Adrenal gland (tissue), 12 donors: Measurements from ENCODE around the gene TMEM161A. TPM values are rescaled to one million over a fixed set of nuclear protein-coding genes. Genes with fewer than 3 reads are reported as not detected.

Experiments used
- DNase-seq, 7 donors: peaks; one replicate each; pipeline ENCODE4 v3.0.0-alpha.2; 2019 to 2020
- H3K27ac ChIP-seq, 5 donors: fragments of 200-600 bp; sonication (generic) in 4 of 5; 1 replicate in 3 of 5; 2 replicates in 2 of 5; pipeline versions ENCODE4 v1.5.1 to v1.8.0; 2016 to 2020; ENCODE audit warnings: mild to moderate bottlenecking in 1 of 5
- H3K27me3 ChIP-seq: fragments of 200-600 bp; 2 replicates; pipeline ENCODE4 v1.8.0; 2021
- H3K36me3 ChIP-seq, 2 donors: fragments of 200-600 bp; replicated peaks in 1 of 2; 1 replicate in 1 of 2; 2 replicates in 1 of 2; pipeline versions ENCODE4 v1.5.1 to v1.8.0; 2018 to 2022
- H3K4me1 ChIP-seq, 2 donors: fragments of 200-600 bp; replicated peaks in 1 of 2; 1 replicate in 1 of 2; 2 replicates in 1 of 2; pipeline versions ENCODE4 v1.5.1 to v1.8.0; 2018 to 2021
- H3K4me3 ChIP-seq, 4 donors: fragments of 200-600 bp; sonication (generic) in 3 of 4; one replicate each; pipeline ENCODE4 v1.5.1; 2016 to 2018
- H3K9me3 ChIP-seq, 3 donors: fragments of 200-600 bp; sonication (generic) in 1 of 3; replicated peaks in 1 of 3; 1 replicate in 2 of 3; 2 replicates in 1 of 3; pipeline versions ENCODE4 v1.5.1 to v1.8.0; 2016 to 2021
- POLR2A ChIP-seq, 2 donors: fragments of 450-650 bp; IDR thresholded peaks; one replicate each; pipeline ENCODE4 v1.6.1; 2017; ENCODE audit warnings: antibody characterized with exemption in 2 of 2, mild to moderate bottlenecking in 2 of 2, moderate library complexity in 1 of 2
- WGBS, 4 donors: extraction: QIAGEN DNeasy Blood & Tissue Kit in 2 of 4; methylation state at CpG; one replicate each; pipeline versions ENCODE4 v1.1.5 to v1.1.7; 2013 to 2017; 5-methylcytosine and 5-hydroxymethylcytosine counted together
- intact Hi-C, 2 donors: fragments of 100-400 bp; cut with DNase I; formaldehyde crosslinking; loops; one replicate each; pipeline versions ENCODE4 v1.14.1 to v1.15.0; 2022 to 2023
- polyA plus RNA-seq, 3 donors: library from polyadenylated mRNA; stranded (reverse); fragments of 200-250 nt in 2 of 3; fragments of 350-450 nt in 1 of 3; fragmentation: Illumina TruSeq in 1 of 3; extraction: RNeasy Lipid Tissue Mini Kit (QIAGEN cat#74804) in 1 of 3; gene quantifications; one replicate each; pipeline ENCODE4 v1.2.3, GENCODE V29; 2013 to 2014
- total RNA-seq, 9 donors: library from RNA; depleted of rRNA in 4 of 9; stranded (reverse); fragments of >200 nt in 4 of 9; fragments of 120-200 nt in 1 of 9; fragmentation: NEBNext Ultra II Directional in 1 of 9; extraction: Animal tissue kit (Norgen Biotek cat#: 25700) in 1 of 9; gene quantifications; one replicate each; pipeline versions ENCODE4 v1.1.0 to v1.2.4, GENCODE V29; 2013 to 2023
- TF ChIP-seq, protein P1 (sequence below), 6 experiments: fragments of 450-650 bp in 4 of 6; fragments of 200-600 bp in 2 of 6; sonication (generic) in 1 of 6; IDR thresholded peaks; 1 replicate in 5 of 6; 2 replicates in 1 of 6; pipeline versions ENCODE4 v1.5.1 to v1.8.0; 2016 to 2021; ENCODE audit warnings: antibody characterized with exemption in 6 of 6, mild to moderate bottlenecking in 2 of 6, moderate library complexity in 1 of 6
- donor health status: healthy with polysubstance abuse.
- donor health status: Bipolar disorder and iron deficiency.
- donor health status: DM: yes; HTN: yes; CAD: no.
- donor health status: DM: no; HTN: no; CAD: no.
- donor health status: DM: no; HTN: no; CAD: no.
- donor health status: DM: yes; HTN: yes; CAD: no.

Gene TMEM161A
- total and polyA plus RNA-seq, 12 donors = 5.5 to 83.8 (median 41.1) TPM

DNA sequence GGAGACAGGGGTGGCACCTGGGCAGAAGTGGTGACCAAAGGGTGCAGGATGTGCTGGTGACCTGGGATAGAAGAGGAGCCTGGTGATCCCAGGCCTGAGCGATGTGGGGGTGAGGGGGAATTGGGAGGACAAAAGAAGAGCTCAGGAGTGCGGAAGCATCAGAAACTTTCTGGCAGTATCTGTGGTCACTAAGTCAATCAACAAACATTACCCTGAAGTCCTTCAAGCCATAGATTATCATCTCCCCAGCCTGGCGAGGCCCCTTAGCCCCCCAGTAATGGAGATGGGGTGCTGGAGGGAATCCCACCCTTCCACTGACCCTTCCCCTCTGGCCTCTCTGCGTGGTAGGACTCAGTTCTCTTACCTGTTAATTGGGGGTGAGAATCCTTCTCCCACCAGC is 21.3 kb upstream of the TMEM161A start:
- no peak overlapping the region for H3K27ac ChIP-seq
- H3K4me1 ChIP-seq = no peaks in the 10 kb centered on the region
- intact Hi-C loops = no loop called here
- no peaks in the 10 kb centered on the region for H3K9me3 ChIP-seq
- no peak overlapping the region for H3K4me3 ChIP-seq
- WGBS, 4 donors = 77 to 92% (median 83%) methylated on average over 4 of the region's 4 CpGs
- no peak for DNase-seq
- no peaks in the 10 kb centered on the region for H3K27me3 ChIP-seq
- no peaks in the 10 kb centered on the region for H3K36me3 ChIP-seq
- no peak for TF ChIP-seq POLR2A (IDR thresholded peaks at IDR 0.05)
- TF ChIP-seq, protein P1, sequence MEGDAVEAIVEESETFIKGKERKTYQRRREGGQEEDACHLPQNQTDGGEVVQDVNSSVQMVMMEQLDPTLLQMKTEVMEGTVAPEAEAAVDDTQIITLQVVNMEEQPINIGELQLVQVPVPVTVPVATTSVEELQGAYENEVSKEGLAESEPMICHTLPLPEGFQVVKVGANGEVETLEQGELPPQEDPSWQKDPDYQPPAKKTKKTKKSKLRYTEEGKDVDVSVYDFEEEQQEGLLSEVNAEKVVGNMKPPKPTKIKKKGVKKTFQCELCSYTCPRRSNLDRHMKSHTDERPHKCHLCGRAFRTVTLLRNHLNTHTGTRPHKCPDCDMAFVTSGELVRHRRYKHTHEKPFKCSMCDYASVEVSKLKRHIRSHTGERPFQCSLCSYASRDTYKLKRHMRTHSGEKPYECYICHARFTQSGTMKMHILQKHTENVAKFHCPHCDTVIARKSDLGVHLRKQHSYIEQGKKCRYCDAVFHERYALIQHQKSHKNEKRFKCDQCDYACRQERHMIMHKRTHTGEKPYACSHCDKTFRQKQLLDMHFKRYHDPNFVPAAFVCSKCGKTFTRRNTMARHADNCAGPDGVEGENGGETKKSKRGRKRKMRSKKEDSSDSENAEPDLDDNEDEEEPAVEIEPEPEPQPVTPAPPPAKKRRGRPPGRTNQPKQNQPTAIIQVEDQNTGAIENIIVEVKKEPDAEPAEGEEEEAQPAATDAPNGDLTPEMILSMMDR (IDR thresholded peaks at IDR 0.05) = no peak

DNA sequence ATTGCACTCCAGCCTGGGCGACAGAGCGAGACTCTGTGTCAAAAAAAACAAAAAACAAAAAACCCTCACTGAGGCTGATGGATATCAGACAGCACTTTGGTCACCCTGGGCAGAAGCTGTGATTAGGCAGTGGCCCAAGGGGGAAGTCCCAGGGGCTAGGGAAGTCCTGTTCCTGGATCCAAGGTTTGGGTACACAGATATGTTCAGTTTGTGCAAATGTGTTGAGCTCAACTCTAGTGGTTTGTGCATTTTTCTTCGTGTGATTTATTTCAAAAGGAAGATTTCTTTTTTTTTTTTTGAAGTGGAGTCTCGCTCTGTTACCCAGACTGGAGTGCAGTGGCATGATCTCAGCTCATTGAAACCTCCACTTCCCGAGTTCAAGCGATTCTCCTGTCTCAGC is 19.5 kb upstream of the TMEM161A start:
- Histone ChIP-seq H3K4me1 (no peaks in the 10 kb centered on the region), H3K27me3 (no peaks in the 10 kb centered on the region), H3K4me3 (no peak overlapping the region), H3K27ac (no peak overlapping the region), H3K9me3 (no peaks in the 10 kb centered on the region), H3K36me3 (no peaks in the 10 kb centered on the region)
- intact Hi-C loops = no loop called here
- no peak for TF ChIP-seq POLR2A (IDR thresholded peaks at IDR 0.05)
- TF ChIP-seq, protein P1 (IDR thresholded peaks at IDR 0.05) = no peak
- 82 to 91% (median 87%) methylated on average over 6 of the region's 6 CpGs for WGBS, 4 donors
- no peak for DNase-seq

DNA sequence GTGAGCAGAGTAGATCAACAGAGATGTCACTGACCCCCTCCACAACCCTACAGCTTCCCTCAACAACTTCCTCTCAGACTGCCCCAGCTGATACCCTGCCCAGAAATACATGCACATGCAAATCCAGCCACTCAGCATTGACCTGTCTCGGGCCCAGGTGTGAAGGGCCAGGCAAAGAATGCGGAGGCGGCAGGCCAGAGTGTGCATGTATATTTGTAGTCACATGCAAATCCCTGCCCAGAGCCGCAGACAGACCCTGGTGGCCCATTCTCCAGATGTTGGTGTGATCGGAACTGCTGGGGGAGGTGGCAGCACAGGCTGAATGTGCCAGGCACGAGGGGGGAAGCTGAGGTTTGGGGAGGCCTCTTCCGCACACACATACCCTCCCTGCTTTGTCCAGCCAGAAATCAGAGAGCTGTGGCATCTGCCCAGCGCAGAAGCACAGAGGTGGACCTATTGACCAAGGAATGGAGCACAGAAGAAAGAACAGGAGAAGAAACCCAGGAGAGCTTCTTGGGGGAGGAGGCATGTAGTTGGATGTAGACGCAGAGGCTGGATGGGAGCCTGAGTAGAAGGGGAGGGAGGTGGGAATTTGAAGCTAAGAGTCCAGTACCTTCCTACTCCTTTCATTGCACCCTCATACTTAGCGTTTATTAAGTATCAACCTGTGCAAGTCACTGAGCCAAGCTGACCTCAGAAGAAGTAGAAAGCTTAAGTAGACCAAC is 17.4 kb upstream of the TMEM161A start:
- intact Hi-C loops = no loop called here
- DNase-seq = no peak
- H3K4me3 ChIP-seq = no peak overlapping the region
- no peak overlapping the region for H3K27ac ChIP-seq
- no peaks in the 10 kb centered on the region for H3K9me3 ChIP-seq
- WGBS, 4 donors = 88 to 93% (median 91%) methylated on average over 10 of the region's 10 CpGs
- no peak for TF ChIP-seq POLR2A (IDR thresholded peaks at IDR 0.05)
- TF ChIP-seq, protein P1 (IDR thresholded peaks at IDR 0.05) = no peak
- H3K4me1 ChIP-seq = no peaks in the 10 kb centered on the region
- H3K36me3 ChIP-seq = no peaks in the 10 kb centered on the region
- H3K27me3 ChIP-seq = no peaks in the 10 kb centered on the region

DNA sequence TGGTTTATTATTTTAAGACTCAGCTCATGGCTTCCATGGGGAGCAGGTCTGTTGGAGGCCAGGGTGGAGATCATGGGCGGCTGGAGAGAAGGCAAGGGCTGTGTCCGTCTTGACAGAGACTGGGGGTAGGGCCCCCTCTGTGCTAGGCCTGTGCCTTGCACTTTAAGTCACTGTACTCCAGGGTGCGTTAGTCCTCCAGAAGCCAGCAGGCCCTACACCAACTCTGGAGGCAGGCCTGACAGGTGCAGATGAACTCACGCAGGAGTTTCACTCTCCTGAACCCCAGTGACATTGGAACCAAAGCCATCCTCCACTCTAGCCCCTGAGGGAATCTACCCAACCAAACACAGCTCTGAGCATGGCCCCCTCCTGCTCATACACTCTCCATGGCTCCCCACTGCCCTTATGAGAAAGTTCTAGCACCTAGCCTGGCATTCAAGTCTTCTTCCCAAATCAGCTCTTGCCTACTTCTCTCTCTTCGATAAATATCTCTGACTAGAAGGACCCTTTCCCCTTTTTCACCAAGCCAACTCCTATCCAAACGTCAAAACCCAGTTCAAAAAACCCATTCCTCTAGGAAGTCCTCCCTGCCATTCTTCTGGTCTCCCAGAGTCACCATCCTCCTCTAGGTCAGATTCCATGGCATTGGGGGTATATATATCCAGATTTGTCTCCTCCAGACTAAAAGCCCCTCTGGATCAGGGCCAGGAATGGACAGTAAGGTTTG is 16.7 kb upstream of the TMEM161A start:
- H3K4me1 ChIP-seq = no peaks in the 10 kb centered on the region
- no peaks in the 10 kb centered on the region for H3K27me3 ChIP-seq
- no peak overlapping the region for H3K27ac ChIP-seq
- TF ChIP-seq POLR2A (IDR thresholded peaks at IDR 0.05) = no peak
- TF ChIP-seq, protein P1 (IDR thresholded peaks at IDR 0.05) = no peak
- no peaks in the 10 kb centered on the region for H3K9me3 ChIP-seq
- DNase-seq = no peak
- no peaks in the 10 kb centered on the region for H3K36me3 ChIP-seq
- 90 to 95% (median 91%) methylated on average over 5 to 6 of the region's 6 CpGs for WGBS, 4 donors
- H3K4me3 ChIP-seq = no peak overlapping the region
- intact Hi-C loops = no loop called here
